Measurements from ENCODE around the gene PHACTR4.

- TF ChIP-seq EZH2 (IDR thresholded peaks at IDR 0.05; ENCODE audit: borderline replicate concordance, low read length) (no peak), CTCF (conservative IDR thresholded peaks at IDR 0.05 in 1 of 2, IDR thresholded peaks at IDR 0.05 in 1 of 2; ENCODE audit: extremely low read depth in 1 of 2, insufficient read depth in 1 of 2, low read depth in 1 of 2, low read length in 2 of 2) (no peak)
Observed at GRCh38 chr1:28329395-28330153, 40.0 kb upstream of the PHACTR4 start.

All from mammary epithelial cell (primary cell).